Gastroesophageal sphincter (tissue), 3 donors: ENCODE results near the gene BDKRB2.

Source experiments
- POLR2A ChIP-seq, 2 donors: fragments of 450-650 bp; IDR thresholded peaks; one replicate each; pipeline ENCODE4 v1.6.1; 2017; ENCODE audit warnings: antibody characterized with exemption in 2 of 2, mild to moderate bottlenecking in 2 of 2, moderate library complexity in 1 of 2
- TF ChIP-seq, protein P1 (sequence below), 4 experiments: fragments of 200-600 bp in 2 of 4; fragments of 450-650 bp in 2 of 4; sonication (generic) in 1 of 4; IDR thresholded peaks; one replicate each; pipeline ENCODE4 v1.5.1; 2017 to 2019; ENCODE audit warnings: antibody characterized with exemption in 4 of 4, mild to moderate bottlenecking in 2 of 4, moderate library complexity in 2 of 4

DNA sequence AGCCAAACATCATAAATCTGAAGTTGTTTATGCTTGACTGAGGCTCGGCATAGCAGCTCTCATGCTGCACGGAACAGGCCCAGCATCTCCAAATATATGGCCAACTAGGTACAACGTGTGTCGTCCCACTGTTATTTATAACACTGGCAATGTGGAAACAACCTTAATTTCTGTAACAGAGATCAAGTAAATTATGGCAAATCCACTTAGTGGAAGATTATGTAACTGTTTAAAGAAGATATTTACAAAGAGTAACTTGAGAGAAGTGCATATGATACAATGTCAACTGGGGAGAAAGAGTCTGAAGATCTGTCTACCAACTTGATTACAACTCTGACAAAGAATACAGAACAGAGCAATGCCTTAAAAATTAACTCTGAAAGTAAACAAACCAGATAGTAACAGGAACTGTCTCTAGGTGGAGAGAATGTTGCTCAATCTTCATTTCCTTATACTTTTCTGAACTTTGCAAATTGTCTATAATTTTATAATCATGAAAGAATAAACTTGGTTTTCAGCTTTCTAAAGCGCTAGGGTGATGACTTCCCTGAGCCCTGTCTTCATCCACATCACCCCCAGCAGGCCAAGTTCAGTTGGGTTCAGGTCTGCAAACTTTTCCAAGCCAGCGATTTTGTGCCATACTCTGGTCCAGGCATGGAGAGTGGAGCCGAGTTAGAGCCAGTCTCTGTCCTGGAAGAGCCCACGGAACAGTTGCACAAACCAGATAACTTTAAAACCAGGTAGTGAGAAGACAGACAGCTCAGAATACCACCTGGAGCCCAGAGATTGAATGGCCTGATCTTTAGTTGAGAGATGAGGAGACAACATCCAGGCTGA is 44.3 kb upstream of the BDKRB2 start:
- TF ChIP-seq POLR2A (IDR thresholded peaks at IDR 0.05), result no peak
- TF ChIP-seq, protein P1, sequence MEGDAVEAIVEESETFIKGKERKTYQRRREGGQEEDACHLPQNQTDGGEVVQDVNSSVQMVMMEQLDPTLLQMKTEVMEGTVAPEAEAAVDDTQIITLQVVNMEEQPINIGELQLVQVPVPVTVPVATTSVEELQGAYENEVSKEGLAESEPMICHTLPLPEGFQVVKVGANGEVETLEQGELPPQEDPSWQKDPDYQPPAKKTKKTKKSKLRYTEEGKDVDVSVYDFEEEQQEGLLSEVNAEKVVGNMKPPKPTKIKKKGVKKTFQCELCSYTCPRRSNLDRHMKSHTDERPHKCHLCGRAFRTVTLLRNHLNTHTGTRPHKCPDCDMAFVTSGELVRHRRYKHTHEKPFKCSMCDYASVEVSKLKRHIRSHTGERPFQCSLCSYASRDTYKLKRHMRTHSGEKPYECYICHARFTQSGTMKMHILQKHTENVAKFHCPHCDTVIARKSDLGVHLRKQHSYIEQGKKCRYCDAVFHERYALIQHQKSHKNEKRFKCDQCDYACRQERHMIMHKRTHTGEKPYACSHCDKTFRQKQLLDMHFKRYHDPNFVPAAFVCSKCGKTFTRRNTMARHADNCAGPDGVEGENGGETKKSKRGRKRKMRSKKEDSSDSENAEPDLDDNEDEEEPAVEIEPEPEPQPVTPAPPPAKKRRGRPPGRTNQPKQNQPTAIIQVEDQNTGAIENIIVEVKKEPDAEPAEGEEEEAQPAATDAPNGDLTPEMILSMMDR (IDR thresholded peaks at IDR 0.05), result no peak
